ENCODE results near the gene PITPNM3.

PITPNM3 gene

DNA sequence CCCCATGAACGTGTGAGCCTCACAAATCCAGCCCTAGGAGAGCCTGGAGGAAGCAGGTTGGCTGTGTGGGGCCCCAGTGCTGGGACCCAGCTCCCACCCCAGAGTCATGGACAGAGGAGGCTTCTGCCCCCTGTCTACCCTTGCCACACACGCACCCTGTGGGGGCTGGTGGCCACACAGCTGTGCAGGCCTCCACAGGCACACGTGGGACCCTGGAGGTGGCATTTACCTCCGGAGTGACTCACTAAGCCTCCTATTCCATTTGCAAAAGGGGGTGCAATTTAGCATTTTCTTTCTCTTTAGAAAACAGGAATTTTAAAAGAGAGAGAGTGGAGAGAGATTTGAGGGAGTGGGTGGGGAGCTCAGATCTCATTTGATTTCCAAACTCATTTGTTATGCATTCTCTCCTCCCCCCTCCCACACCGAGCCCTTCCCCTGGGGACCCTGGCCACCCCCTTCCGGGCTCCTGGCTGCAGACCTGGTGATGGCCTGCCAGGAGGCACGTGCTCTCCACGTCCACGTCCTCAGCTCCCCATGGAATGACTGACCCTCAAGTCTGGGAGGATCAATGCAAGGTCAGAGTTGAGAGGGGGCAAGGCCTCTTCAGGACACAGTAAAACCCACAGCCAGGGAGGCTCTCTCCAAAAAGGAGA is 6.8 kb downstream of the PITPNM3 start:
- TF ChIP-seq, protein P1, sequence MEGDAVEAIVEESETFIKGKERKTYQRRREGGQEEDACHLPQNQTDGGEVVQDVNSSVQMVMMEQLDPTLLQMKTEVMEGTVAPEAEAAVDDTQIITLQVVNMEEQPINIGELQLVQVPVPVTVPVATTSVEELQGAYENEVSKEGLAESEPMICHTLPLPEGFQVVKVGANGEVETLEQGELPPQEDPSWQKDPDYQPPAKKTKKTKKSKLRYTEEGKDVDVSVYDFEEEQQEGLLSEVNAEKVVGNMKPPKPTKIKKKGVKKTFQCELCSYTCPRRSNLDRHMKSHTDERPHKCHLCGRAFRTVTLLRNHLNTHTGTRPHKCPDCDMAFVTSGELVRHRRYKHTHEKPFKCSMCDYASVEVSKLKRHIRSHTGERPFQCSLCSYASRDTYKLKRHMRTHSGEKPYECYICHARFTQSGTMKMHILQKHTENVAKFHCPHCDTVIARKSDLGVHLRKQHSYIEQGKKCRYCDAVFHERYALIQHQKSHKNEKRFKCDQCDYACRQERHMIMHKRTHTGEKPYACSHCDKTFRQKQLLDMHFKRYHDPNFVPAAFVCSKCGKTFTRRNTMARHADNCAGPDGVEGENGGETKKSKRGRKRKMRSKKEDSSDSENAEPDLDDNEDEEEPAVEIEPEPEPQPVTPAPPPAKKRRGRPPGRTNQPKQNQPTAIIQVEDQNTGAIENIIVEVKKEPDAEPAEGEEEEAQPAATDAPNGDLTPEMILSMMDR (IDR thresholded peaks at IDR 0.05; ENCODE audit: insufficient read depth, missing control alignments): no peak
- FAIRE-seq: no peak
- no peak for DNase-seq (ENCODE audit: insufficient read length, low spot score)

DNA sequence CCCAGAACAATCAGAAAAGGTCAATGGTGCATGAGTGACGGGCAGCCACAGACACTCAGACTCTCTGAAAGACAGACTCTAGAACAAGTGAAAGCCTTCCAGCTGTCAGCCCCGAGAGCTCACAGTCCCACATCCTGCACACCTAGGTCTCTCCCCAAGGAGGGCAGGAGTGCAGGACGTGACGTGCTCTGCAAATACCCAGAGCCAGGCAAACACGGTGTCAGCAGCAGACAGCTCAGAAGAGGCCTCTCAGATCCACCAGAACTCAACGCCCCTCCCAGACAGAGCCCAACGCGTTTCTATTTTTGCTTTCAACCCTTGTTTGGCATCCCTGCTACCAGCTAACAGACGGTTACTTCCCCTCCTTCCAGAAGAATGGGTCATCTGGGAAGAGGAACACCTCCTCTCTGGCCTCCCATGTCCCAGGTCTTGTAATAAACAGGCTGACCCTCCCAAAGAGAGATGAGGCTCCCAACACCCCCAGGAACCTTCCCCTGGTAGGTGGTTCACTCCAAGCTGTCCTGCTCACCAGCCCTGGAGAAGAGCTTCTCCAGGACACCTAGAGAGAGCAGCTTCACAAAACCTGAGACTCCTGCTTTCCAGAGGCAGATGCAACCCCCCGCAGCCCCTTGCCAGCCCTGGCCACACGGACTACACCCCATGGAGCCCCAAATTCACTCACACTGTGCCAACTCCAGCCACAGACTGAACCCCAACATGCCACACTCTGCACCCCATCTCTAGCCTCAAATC is 7.6 kb downstream of the PITPNM3 start:
- no peak for FAIRE-seq
- TF ChIP-seq, protein P1 (IDR thresholded peaks at IDR 0.05; ENCODE audit: insufficient read depth, missing control alignments): no peak
- no peak for DNase-seq (ENCODE audit: insufficient read length, low spot score)

DNA sequence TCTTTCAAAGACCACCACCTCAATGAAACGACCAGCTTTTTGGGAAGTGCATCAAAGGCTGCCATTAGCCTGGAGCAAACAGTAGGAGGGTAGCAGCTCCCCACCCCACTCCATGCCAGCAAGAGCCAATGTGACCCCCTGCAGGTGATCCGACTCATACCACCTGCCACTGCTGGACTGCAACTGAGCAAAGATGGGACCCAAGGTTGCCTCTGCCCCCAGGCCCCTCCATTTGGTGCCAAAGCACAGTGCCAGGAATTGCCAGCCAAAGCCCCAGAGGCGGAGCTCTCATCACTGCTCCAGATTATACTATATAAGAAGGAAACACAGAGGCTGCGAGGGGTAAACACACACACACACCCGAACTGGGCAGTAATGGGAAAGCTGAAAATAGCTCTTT is 8.3 kb downstream of the PITPNM3 start:
- no peak for FAIRE-seq

DNA sequence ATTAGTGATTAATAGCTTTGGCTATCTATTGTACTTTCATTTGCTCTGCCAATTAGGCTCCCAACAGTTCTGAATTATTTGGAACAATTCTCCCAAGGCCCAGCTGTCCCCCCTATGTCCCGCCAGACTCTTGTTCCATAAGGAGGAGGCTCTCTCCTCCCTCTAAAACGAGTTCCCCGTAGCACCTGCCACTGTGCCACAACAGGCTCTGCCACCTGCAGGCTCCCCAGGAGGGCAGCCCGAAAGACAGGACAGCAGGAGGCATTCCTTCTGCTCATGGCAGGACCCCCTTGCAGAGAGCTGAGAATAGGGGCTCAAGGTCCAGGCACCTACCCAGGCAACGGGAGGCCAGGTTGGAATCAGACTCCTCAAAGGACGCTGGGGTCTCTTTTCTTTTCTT is 9.0 kb downstream of the PITPNM3 start:
- TF ChIP-seq, protein P1 (IDR thresholded peaks at IDR 0.05; ENCODE audit: insufficient read depth, missing control alignments): no peak
- DNase-seq (ENCODE audit: insufficient read length, low spot score) (no peak), FAIRE-seq (no peak)

More for the DNA sequence above, 8.3 kb downstream of the PITPNM3 start:
- TF ChIP-seq, protein P1 (IDR thresholded peaks at IDR 0.05; ENCODE audit: insufficient read depth, missing control alignments): no peak
- no peak for DNase-seq (ENCODE audit: insufficient read length, low spot score)

DNA sequence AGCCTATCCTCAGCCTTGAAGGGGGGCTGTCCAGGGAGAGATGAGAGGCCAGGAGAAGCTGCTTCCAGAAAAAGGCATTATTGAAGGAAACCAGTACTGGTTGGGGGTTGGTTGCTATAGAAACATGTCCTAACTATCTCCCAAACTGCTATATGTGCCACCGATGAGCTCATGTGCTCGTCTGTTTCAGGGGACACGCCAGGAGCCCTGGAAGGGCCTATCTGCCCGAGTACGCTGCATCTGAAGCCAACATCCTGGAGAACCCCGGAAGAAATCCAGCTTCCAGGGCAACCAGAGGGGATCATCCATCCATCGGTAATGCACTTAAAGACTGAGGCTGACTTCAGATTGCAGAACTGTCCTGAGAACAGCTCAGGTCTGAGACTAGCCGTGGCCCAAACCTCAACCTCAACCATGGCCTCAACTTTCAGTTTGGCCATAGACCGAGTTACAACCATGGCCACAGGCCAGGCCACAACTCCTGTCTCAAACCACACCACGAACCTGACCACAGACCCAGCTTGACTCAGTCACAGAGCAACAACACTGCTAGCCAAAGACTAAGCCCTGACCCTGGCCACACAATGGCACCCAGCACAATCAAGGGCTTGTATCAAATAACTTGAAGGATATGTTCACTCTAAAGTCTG is 10.2 kb downstream of the PITPNM3 start:
- DNase-seq (ENCODE audit: insufficient read length, low spot score) (no peak), FAIRE-seq (no peak)
- TF ChIP-seq, protein P1 (IDR thresholded peaks at IDR 0.05; ENCODE audit: insufficient read depth, missing control alignments): no peak

DNA sequence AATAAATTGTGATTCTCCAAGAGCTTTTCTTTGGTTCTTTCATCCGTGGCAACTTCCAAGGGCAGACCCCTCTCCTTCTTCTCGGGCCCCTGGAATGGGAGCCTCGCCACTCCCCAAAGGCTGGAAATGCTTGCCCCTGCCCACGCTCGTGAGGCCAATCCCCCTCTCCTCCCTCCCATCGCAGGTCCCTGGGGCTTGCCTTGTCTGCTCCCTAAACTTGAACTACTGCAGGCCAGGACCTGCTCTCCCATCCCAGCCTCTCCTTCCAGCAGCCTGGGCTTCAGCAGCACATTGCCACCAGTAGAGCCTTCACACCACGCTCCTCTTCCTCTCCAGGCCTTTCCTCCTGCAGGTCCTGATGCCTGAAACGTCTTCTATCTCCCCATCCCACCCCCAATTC is 11.1 kb downstream of the PITPNM3 start:
- FAIRE-seq: no peak
- DNase-seq (ENCODE audit: insufficient read length, low spot score): no peak
- TF ChIP-seq, protein P1 (IDR thresholded peaks at IDR 0.05; ENCODE audit: insufficient read depth, missing control alignments): no peak

Measured in D721Med (cell line).